GM18907 (cell line): ENCODE data around the gene KRT4.

Source experiments
- ATAC-seq: cut with Tn5 transposase; IDR thresholded peaks from one replicate; pipeline ENCODE4 v1.9.1; 2021; ENCODE audit warnings: mild to moderate bottlenecking, moderate library complexity; ENCODE audit not compliant: unreplicated experiment

KRT4 gene

DNA sequence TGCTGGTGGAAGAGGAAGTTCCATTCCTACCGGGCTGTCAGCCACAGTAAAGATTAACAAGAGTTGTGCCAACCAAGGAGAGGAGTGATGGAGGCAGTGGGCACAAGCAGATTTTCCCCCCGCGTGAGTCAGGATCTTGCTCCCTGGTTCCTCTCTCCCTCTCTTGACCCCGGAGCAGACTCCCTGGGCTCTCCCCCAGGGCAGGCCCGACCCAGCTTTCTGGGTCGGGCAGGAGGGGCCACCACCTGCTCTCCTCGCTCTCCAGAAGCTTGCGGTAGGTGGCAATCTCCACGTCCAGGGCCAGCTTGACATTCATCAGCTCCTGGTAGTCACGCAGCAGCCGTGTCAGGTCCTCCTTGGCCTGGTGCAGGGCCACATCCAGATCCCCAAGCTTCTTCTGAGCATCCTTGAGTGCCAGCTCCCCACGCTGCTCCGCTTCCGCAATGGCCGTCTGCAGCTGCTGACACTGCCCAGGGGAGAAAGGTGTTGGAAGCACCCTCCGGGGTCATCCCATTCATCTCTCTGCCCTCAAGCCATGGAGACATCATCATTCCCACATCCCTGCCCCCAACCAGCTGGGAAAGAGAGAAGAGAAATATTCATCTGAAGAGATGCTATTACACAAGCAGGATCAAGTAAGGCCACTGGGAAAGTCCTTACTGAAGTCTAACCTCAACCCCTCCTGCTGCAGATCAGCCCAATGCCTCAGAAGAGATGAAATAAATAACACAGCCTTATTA, 9.0 kb upstream of the KRT4 start:
- no peak for ATAC-seq

DNA sequence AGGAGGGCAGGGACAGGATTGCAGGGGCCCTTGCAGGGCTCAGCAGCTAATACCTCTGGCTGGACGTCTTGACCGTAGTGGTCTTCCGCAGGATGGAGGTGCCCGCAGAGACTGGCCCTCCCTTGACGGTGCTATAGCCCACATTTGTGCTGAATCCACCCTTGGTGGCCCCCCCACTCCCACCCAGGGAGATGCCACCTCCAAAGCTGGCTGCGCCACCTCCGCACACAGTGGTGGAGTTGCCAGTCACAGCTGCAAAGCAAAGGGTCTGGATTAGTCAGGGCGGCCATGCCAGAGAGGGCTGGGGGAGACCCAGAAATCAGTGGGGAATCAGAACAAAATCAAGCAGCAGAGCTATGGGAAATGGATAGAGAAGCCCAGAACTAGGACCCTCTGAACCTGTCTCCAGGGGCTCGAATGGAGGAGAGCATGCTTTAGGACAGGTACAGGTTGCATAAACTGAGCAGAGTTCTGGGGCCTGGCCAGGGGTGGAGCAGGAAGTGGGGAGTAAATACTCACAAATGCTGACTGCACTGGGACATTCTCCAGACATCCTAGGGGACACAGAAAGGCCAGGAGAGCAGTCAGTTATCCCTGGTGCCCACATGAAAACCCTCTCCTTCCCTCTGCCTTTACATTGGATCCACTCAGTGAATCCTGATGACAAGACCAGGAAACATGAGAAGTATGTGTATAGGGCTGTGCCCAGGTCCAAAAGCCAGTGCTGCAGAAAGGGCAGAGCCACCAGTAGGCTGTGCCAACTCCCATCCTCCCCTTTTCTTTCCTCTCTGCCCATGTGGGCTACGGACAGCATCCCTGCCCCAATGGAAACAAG, 8.1 kb upstream of the KRT4 start:
- no peak for ATAC-seq

DNA sequence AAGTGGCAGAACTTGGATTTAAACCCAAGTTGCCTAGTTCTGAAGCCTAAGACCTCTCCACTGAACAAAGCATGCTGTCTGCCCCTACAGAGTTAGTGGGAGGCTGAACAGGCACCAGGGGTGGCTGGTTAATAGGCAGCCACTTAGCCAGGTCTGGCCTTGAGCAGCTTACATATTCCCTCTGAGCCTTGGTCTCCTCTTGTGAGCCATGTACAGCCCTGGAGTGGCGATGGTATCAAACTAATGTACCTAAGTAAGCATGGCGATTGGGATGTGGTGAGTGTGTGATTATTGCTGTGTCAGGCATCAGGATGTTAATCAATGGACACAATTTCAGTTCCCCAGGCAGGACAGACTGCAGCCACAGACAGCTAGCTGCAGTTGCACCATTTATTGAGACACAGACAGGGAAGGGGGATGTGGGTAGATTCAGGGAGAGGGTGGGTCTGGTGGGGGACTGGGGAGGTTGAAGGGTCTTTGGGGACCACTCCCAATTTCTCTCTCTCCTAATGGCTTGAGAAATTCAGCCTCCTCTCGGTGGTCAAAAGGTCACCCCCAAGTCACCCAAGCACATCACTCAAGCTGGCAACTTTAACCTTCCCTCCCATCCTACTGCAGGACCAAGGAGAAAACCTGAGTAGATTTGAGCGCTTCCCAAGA, 7.3 kb upstream of the KRT4 start:
- ATAC-seq: no peak

DNA sequence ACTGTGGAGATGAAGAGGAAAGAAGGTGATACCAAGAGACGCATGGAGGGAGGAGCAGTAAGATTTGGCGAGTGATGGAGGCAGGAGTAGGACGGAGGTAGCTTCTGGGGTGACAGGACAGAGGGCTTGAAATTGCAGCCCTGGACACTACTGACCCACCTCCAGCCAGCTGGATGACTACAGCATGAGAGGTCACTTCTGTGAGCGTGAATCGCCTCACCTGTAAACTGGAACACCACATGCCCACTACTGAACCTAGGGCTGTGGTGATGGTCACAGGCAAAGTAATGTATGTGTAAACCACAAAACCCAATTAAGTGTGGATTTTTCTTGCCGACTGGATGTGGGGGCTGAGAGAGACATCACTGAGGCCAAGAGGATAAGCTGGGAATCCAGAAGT, 6.6 kb upstream of the KRT4 start:
- ATAC-seq: no peak

DNA sequence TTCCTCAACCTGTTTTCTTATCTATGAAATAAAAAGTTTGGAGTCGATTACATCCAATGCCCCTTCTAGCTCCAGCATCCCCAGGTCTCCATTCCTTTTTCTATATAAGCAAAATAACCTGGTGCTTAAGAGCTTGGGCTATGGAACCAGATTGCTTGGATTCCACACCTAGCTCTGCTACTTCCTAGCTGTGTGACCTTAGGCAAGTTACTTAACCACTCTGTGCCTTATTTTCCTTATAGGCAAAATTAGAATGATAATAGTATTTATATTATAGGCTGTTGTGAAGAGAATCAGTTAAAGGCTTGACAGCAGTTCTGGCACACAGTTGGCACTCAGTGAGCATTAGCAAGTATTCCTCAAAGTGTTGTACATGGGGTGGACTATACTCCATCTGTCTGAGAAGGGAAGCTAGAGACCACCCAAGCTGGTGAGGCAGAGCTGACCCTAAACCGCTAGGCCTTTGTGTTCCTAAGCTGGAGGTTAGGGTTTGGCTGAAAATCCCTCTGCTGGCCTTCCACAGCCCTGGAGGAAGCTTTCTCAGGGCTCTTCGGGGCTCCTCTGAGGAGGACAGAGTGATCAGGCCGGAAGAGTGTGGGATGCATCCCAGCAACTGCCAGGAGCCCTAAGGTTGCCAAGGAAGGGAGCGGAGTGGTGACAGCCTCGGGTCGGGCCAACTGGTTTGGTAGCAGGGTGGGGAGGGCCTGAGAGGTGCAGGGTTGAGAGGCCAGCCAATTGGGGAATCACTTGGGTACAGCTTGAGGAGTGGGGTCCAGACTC, 6.0 kb upstream of the KRT4 start:
- no peak for ATAC-seq

DNA sequence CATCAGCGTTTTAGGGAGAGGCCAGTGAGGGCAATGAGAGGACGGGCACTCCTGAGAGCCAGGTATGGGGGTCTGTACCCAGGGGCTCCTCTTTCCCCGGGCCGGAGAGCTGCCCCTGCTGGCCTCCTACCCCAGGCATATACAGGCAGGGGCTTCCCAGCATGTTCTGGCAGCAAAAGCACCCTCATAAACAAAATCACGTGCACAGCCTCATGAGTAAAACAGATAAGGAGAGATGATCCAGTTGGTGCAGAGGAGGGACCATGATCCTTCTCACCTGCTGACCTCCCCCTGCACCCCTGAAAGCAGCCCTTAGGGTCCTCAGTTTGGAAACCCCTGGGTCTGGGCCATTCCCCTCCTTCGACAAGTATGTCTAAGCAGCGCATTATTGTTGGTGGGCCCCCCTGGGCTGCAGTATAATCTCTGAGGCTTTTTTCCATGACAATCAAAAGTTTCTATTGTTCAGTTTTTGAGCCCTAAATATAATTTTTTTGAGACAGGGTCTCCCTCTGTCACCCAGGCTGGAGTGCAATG, 5.0 kb upstream of the KRT4 start:
- no peak for ATAC-seq

DNA sequence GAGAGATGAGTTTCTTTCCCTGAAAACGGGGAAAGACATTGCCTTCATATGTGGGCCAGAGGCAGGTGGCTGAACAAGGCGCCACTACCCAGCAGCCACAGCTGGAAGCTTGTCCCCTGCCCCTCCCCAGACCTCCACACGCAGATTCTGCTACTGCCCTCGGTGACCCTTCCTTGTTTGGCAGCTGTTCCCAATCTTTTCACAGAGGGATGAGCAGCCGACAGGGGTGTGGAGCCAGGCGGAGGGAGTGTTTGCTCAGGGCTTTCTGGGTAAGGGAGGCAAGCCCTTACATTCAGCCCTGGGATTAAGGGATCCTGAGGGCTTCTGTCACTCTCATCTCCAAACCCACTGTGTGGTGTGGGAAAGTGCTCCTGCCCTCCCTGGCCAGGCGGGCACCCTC, 4.5 kb upstream of the KRT4 start:
- ATAC-seq: no peak

DNA sequence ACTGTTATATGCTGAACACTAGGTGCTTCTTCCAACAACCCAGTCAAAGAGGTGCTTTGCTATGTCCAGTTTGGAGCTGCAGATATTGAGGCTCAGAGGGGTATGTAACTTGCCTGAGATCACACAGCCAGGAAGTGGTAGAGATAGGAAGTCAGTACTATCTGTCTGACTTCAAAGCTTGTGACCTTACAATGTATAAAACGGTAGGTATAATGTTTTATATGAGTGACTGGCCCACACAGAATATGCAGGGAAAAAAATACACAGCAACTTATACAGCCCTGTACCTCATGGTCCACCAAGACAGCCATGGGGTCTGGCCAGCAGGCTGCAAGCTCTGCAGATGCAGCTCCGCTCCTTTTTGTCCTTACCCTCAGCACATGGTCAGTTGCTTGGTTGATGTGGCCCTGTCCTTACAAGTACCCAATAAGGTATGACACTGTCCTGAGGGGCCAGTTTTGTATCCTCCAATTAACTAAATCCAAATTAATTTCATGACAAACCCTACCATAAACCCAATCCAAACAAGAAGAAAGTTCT, 3.9 kb upstream of the KRT4 start:
- ATAC-seq: no peak

DNA sequence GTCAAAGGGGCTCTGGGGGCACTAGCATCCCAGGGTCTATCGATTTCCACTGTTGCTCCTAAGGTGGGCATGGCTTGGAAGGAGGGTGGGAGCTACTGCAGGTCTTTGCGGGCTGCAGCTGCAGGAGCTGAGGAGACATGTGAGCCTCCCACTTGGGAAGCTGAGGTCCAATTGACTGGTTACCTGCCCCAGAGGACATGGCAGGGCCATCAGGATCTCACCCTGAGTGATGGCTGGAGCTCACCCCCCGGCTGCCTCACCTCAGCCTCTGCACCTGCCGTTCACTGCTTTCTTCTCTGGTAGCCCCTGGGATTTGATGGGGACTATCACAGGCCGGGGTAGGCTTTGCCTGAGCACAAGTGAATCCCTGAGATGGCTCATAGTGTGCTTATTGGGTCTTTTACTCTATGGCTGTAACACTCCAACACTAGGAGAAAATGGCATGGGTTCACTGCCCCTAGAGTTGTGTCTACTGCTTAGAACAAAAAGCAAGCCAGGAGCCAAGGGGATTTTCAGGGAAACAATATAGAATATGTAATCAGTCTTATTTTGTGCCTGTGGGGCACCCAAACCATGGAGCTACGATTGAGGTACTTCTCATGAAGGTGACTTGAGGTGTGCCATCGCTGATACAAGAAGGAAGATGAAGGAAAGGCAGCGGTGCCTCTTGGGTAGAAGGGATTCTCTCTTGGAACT, 3.2 kb upstream of the KRT4 start:
- ATAC-seq: no peak

DNA sequence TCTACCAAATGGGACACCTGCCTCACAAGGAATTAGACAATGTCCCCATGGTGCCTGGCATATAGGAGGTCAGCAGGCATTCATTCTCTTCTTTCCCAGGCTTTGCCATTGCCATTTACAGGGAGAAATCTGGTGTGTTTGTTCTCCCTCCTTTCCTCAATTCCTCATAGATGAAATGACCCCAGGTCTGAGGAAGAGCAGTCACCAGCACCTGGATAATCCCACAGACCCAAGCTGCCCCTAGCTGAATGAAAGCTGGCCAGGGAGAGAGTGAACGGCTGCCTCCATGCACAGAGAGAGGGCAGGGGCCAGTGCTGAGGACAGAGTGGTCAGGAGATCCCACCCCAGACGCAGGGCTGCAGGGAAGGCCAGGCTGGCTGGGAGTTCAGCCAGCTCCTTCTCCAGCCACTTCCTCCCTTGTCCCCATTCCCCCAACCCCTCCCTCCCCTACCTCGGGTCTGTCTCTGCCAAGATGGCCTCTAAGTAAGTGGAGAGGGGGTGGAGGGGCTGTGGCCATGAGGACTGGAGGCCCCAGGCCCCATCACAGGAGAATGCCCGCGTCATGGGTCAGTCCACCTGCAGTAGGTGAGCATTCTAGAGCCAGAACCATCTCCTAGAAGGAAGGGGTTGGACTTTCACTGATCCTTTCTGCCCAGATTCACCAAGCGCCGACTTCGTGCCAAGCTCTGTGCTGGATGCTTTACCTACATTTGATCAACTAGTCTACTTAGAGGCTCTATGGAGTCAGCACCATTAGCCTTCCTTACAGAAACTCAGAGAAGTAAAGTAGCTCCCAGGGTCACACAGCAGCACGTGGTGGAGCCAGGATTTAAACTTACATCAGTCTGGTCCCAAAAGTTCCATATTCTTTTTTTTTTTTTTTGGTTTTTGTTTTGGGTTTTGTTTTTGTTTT, 2.0 kb upstream of the KRT4 start:
- no peak for ATAC-seq

DNA sequence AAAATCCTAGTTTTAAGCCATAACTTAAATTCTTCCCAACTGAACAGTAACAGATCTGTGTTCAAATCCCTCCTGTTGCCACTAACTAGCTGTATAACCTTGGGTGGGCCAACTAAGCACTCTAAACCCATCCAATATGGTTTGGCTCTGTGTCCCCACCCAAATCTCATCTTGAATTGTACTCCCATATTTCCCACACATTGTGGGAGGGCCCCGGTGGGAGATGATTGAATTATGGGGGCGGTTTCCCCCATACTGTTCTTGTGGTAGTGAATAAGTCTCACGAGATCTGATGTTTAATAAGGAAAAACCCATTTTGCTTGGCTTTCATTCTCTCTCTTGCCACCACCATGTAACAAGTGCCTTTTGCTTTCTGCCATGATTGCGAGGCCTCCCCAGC, 1.2 kb upstream of the KRT4 start:
- no peak for ATAC-seq

DNA sequence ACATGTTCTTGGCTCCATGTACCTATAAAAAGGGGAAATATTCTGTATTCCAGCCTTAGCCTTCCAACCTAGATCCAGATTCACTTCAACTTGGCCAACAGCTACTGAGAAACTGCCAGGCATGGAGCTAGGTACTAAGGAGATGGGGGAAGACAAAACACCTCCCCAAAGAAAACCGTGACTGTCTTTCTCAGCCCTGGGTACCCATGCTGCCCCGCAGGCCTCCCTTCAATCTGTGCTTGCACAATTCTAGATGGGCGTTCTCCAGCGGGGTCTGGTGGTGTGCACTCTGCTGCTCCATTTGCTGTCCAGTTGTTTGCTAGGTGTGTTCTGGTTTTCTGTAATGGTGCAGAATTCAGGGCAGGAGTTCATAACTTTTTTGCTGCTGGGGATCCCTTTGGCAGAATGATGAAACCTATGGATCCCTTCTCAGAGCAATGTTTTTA, 817 bp upstream of the KRT4 start:
- no peak for ATAC-seq

DNA sequence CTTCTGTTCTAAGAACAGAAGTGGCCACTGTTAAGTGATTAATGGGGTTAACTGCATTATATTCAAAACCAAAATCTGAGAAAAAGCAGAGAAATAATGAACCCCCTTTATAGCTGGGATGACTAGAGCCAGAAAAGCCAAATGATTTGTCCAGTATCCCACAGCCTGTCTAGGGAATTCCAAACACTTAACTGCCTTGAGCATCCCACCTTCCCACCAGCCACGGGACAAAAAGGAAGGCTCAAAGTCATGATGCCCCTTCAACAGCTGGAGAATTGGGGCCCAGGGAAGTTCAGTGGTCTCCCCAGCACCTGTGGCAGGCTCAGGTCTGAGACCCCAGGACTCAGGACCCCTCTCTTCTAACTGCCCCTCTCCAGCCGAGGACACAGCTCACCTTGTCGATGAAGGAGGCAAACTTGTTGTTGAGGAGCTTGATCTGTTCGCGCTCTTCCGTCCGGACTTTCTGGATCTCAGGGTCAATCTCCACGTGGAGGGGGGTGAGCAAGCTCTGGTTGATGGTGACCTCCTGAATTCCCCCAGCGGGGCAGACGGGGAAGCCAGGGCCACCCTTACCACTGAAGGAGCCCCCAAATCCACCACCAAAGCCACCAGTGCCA, 605 bp downstream of the KRT4 start:
- ATAC-seq: no peak

DNA sequence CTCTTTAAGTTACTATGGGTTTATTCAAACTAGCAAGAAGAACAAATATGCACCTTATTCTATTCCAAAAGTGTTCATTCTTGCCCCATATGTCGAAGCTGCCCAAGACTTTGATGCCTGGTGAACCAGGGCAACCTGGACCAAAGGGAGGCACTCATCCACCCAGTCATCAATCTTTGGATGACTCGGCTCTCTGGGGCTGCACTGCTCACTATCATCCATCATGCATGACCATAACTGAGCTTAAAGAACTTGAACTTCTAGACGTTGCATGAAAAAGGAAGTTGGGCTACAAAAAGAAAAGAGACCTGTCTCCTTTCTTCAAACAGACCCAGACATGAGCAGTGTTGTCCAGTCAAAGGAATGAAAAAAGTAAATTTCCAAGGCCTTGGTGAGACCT, 1.2 kb downstream of the KRT4 start:
- ATAC-seq: no peak

DNA sequence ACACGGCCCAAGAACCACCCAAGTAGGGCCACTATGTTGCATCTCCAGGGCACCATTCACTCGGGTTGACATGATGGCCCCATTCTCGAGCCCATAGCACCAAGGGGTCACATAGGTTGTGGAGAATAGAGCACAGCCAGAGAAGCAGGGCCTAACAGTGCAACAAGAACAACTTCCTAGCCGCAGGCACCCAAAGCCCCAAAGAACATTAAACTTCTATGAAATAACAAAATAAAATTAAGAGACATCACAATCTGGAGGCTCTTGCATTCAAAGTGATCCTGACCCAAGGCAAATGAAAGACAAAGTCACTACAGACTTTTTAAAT, 1.9 kb downstream of the KRT4 start:
- no peak for ATAC-seq

DNA sequence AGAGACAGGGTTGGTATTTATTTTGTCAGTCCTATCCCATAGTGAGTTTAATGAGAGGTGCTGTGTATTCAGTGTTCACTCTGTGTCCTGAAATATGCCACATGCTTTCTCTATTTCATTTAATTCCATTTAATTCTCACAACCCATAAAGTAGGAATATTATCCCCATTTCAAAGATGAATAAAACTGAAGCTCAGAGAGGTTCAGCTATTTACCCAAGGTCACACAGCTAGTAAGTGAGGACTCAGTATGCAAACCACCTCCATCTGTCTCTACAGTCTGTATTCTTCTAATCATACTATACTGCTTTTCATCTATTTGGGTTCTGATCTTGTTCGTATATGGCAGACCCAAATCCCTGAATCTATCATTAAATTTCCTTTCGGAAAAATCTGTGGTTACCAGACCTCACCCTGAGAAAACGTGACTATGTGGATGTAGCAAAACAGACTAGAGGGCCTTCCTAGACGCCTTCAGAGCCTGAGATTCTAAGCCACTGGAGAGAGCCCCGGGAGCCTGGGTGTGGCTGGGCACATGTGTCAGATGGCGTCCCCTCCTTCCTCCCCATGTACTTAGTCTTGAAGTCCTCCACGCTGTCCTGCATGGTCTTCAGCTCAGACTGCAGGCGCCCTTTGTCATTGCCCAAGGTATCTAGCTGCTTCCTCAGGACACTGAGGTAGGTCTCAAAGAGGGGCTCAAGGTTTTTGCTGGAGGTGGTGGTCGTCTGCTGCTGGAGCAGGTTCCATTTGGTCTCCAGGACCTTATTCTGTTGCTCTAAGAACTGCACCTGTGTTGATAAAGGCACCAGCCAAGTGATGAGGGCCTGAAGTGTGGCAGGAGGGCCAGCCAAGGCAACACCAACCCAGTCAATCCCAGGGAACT, 2.5 kb downstream of the KRT4 start:
- no peak for ATAC-seq

DNA sequence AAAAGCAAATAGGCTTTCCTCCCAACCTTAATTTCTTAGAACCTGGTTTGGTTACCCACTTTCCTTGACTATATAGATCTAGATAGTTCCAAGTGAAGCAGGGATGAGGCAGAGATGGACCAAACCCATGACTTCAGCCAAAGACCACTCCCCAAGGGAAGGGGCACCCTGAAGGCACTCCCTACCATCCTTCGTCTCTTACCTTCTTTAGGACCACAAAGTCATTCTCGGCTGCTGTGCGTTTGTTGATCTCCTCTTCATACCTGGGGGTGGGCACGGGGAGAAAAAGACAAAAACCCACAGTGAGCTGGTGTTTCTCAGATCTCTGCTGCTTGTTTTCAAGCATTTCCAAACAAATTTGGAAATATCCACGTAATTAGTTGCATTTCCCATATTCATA, 3.4 kb downstream of the KRT4 start:
- ATAC-seq: no peak

DNA sequence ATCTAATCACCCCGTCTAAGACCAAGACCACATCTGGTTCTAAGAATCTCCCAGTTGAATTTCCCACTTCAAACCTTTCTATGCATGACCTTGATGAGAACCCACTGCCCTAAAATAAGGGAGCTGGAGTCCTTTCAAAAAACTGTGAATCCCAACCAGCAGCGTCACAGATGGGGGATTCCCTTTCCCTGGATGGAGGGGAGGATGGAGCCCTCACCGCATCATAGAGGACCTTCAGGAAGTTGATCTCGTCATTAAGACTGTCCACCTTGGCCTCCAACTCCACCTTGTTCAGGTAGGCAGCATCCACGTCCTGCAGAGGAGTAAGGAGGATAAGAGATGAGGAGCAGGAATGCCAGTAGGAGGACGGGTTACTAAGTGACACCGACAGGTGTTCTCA, 4.8 kb downstream of the KRT4 start:
- ATAC-seq: no peak
